CD4-positive, alpha-beta T cell treated with Interleukin-4 for 4 hours (primary cell): ENCODE measurements around the gene RPS6KB2.
A peak's percentile ranks its signal among the peaks of the same experiment; 100 is the strongest.

ENCODE experiments used
- DNase-seq: peaks from one replicate; pipeline ENCODE4 v3.0.0-alpha.2; 2020

The RPS6KB2 gene

GRCh38 chr11:67428052-67429001 is at the start of gene RPS6KB2:
Gene RPS6KB2, plus strand, starts transcription at chr11:67428494. Its CDS starts 52 bp downstream, at chr11:67428546.
- DNase-seq: peak; percentile 98

- no peak for DNase-seq
Observed at GRCh38 chr11:67378544-67378943, 49.8 kb upstream of the RPS6KB2 start.

DNA sequence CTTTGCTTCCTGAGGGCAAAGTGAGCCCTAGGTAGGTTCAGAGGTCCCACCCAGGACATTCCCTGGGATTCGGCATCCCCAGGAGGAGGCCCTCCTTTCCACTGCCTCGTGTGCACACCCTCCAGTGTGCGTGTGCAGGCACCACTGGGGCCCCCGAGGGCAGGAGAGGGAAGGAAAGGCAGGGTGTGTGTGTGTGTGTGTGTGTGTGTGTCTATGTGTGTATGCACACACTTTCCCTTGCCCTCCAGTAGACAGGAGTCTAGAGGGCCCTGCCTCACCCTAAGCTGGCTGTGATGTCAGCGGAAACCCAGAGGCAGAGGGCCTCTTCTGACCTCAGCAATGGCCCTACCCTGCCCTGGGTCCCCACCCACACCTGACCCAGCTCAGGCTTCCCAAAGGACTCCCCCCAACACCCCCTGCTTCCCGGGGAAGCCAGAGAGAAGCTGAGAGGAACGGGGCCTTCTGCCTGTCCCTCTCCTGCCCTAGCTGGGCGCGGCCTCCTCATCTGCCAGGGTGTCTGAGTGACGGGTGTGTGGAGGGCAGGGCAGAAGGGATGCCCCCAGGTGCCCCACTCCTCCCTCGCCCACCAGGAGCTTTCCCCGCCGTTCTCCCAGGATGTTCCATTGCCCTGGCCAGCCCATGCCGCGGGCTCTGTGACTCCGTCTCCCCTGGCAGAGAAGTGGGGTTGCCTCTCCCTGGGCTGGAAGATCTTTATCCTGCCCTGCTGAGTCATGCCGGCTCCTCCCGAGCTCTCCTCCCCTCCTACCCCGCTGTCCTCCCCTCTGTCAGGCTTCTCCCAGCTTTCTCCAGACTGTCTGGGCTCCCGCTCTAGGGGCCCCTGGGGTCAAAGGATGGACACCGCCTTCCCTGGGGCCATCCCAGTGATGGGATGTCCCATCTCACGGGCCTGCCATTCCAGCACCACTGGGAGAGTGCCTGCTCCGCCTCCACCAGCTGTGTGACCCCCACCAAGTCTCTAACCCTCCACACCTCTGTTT is 48.9 kb upstream of the RPS6KB2 start:
- no peak for DNase-seq

GRCh38 chr11:67381244-67381972 is 46.9 kb upstream of the RPS6KB2 start:
- no peak for DNase-seq

DNA sequence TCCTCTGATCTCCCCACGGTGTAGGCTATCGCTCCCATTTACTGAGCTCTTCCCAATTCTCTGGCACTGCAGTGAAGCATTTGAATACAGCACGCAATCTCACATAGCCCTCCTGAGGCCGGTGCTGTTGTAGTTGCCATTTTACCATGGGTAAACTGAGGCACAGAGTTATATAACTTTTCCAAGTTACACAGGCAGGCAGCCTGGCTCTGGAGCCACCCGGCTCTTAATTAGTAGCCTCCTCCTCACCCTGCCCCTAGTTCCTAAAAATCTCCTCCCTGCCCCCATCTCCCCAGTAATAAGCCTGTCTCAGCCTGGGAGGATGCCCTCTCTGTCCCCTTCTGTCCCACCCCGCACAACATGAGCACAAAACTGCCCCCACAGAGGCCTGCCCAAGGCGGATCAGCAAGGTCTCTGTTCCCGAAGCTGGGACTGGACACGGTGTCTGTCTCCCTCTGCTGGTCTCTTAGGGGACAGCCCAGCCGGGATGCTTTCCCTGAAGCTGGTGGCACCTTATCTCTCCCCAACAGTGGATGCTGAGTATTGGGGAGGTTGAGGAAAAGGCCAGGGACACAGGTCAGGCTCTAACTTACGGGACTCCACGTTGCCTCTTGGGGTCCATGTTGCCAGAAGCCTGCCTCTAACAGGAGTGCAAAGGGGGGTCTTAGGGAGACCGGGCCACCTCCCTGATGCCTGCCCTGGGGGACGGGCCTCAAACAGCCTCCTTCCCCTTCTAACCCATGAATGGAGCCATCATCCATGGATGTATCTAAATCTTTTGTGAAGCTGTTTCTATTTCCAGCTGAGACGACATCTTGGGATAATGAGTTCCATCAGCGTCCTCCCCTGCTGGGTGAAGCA is 45.8 kb upstream of the RPS6KB2 start:
- peak; percentile 86 for DNase-seq

- DNase-seq: no peak
Observed at GRCh38 chr11:67384851-67385366, 43.4 kb upstream of the RPS6KB2 start.

GRCh38 chr11:67387069-67387468 is 41.2 kb upstream of the RPS6KB2 start:
- no peak for DNase-seq

DNA sequence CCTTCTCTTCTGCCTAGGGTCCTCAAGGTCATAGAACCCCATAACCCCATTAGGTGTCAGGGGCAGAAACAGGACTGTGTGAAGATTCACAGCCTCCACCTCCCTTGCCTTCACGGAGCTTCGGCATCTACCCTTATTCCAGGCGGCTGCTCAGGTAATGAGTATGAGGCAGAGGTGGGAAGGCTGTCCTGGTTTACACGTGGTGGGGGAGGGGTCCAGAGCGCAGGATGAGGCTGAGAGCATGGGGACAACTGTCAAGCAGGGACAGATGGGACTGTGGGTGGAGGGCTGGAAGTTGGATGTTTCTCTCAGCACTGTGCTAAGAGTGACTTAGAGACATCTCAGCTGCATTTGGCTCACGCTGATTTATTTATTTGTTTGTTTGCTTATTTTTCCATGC is 40.8 kb upstream of the RPS6KB2 start:
- no peak for DNase-seq

GRCh38 chr11:67389477-67389876 is 38.8 kb upstream of the RPS6KB2 start:
- peak; percentile 54 for DNase-seq

GRCh38 chr11:67390947-67391303 is 37.4 kb upstream of the RPS6KB2 start:
- DNase-seq: no peak

- DNase-seq: peak; percentile 89
Observed at GRCh38 chr11:67391304-67392182, 36.8 kb upstream of the RPS6KB2 start, which contains the start of gene RAD9A. Gene RAD9A, plus strand, starts transcription at chr11:67391986. Its CDS starts 59 bp downstream, at chr11:67392045.

DNA sequence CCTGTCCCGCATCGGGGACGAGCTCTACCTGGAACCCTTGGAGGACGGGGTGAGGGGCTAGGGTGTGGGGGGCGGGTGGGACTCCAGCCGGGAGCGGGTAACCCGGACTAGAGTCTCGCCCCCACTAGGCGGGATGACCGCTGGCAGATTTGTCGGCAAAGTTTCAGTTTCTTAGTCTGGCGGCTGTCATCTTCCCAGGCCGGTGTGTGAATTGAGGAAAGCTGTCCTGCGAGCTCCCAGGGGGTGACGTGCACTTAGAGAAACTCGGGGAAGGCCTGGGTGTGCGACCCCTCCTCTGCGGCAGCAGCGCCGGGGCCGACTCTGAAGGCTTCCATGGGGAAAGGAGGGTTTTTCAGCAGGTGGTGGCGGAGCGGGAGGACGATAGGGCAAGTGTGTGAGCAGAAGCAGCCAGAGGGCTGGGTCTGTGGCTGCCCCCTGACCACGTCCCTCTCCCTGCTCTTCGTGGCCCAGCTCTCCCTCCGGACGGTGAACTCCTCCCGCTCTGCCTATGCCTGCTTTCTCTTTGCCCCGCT is 36.0 kb upstream of the RPS6KB2 start:
- DNase-seq: no peak

DNA sequence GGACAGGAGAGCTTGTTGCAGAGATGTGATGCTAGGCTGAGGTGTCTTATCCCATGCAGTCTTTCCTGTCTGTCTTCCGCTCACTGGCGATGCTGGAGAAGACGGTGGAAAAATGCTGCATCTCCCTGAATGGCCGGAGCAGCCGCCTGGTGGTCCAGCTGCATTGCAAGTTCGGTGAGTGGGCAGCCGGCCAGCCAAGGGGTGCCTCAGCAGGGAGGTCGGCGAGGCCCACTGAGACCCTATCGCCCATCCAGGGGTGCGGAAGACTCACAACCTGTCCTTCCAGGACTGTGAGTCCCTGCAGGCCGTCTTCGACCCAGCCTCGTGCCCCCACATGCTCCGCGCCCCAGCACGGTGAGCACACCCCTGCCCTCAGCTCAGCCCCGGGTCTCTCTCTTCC is 34.9 kb upstream of the RPS6KB2 start:
- DNase-seq: no peak

GRCh38 chr11:67393990-67394389 is 34.3 kb upstream of the RPS6KB2 start:
- no peak for DNase-seq

- DNase-seq: no peak
Observed at GRCh38 chr11:67395555-67396258, 32.6 kb upstream of the RPS6KB2 start.

GRCh38 chr11:67396259-67396581 is 32.1 kb upstream of the RPS6KB2 start:
- no peak for DNase-seq

GRCh38 chr11:67396587-67397389 is 31.5 kb upstream of the RPS6KB2 start:
- DNase-seq: no peak

DNA sequence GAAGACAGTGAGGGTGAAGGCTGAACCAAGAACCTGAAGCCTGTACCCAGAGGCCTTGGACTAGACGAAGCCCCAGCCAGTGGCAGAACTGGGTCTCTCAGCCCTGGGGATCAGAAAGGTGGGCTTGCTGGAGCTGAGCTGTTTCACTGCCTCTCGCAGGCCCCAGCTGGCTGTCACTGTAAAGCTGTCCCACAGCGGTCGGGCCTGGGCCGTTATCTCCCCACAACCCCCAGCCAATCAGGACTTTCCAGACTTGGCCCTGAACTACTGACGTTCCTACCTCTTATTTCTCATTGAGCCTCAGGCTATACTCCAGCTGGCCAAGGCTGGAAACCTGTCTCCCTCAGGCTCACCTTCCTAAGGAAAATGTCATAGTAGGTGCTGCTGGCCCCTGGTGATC is 30.8 kb upstream of the RPS6KB2 start:
- DNase-seq: no peak
